K562 (cell line): ENCODE results near the gene RBM19. TPM values are rescaled to one million over a fixed set of nuclear protein-coding genes. Genes with fewer than 3 reads are reported as not detected.

ENCODE experiments used
- ATAC-seq: fragments of 200-7000 bp; cut with Tn5 transposase; 3 replicates; pipeline ENCODE4 v1.9.1; 2020; ENCODE audit warnings: moderate library complexity
- BruUV-seq: library from RNA; stranded (reverse); fragments of 400-500 nt; replicated peaks from 2 replicates; lab custom pipeline; 2021; lab: Mats Ljungman, UMichigan
- CTCF ChIA-PET: fragments of 300-600 bp; formaldehyde crosslinking; extraction: SDS; loops from one replicate; lab custom pipeline; 2021; ENCODE audit warnings: low intra/inter-chr PET ratio; lab: Yijun Ruan, JAX
- POLR2A ChIA-PET: fragments of 300-600, 350-650 bp; sonication (Branson Sonifier 250); formaldehyde crosslinking; extraction: SDS; loops from one replicate; lab custom pipeline; 2021; ENCODE audit warnings: antibody characterized with exemption, inconsistent platforms; lab: Yijun Ruan, JAX
- DNase-seq, 4 experiments: peaks; one replicate each; pipeline versions ENCODE4 v3.0.0 to v3.0.0-alpha.2; 2011 to 2018; ENCODE audit warnings: low spot score in 3 of 4, mixed read lengths in 3 of 4; ENCODE audit errors: extremely low read depth in 1 of 4
- FAIRE-seq: peaks from 2 replicates; lab custom pipeline; 2011; peaks lifted over from hg19 to GRCh38; lab: Jason Lieb, UNC
- H2AFZ ChIP-seq: 2 replicates; pipeline ENCODE4 v1.6.0; 2011; ENCODE audit warnings: low read depth, low read length, control low read depth, inconsistent platforms
- H3K27ac ChIP-seq: fragments of 200-600 bp; 3 replicates; pipeline ENCODE4 v1.8.0; 2011; ENCODE audit warnings: low read depth, mild to moderate bottlenecking, control low read depth, inconsistent platforms, low read length, moderate library complexity, mixed read lengths; ENCODE audit errors: extremely low read depth
- H3K27me3 ChIP-seq, 2 experiments: fragments of 300-600 bp in 1 of 2; 2 replicates in 1 of 2; 3 replicates in 1 of 2; pipeline versions ENCODE4 v1.6.0 to v1.8.0; 2011; ENCODE audit warnings: inconsistent platforms in 2 of 2, low read length in 2 of 2, mild to moderate bottlenecking in 1 of 2, mixed read lengths in 1 of 2, moderate library complexity in 1 of 2; ENCODE audit not compliant: control insufficient read depth in 2 of 2, insufficient read depth in 2 of 2
- H3K36me3 ChIP-seq: fragments of 300-600 bp; 3 replicates; pipeline ENCODE4 v1.8.0; 2011; ENCODE audit warnings: mild to moderate bottlenecking, low read length, inconsistent platforms; ENCODE audit not compliant: control insufficient read depth, insufficient read depth
- H3K4me1 ChIP-seq, 2 experiments: fragments of 200-600 bp in 1 of 2; replicated peaks in 1 of 2; 2 replicates in 1 of 2; 3 replicates in 1 of 2; pipeline versions ENCODE4 v1.5.1 to v1.8.0; 2011; ENCODE audit warnings: inconsistent platforms in 2 of 2, low read length in 2 of 2, mild to moderate bottlenecking in 1 of 2, mixed read lengths in 1 of 2, moderate library complexity in 1 of 2; ENCODE audit not compliant: control insufficient read depth in 2 of 2, insufficient read depth in 2 of 2
- H3K4me2 ChIP-seq: 2 replicates; pipeline ENCODE4 v1.6.1; 2011; ENCODE audit warnings: low read length, control low read depth, inconsistent platforms, mixed read lengths; ENCODE audit not compliant: insufficient read depth
- H3K4me3 ChIP-seq: fragments of 200-600 bp; sonication (generic), shearing (Covaris generic); 2 replicates; pipeline ENCODE4 v1.5.1; 2016; ENCODE audit warnings: control low read depth, inconsistent platforms
- H3K79me2 ChIP-seq: fragments of 200-600 bp; 3 replicates; pipeline ENCODE4 v1.8.0; 2011; ENCODE audit warnings: low read length, inconsistent platforms; ENCODE audit not compliant: control insufficient read depth, insufficient read depth
- H3K9ac ChIP-seq, 2 experiments: 2 replicates each; pipeline versions ENCODE4 v1.6.0 to v1.6.1; 2011; ENCODE audit warnings: low read depth in 2 of 2, low read length in 2 of 2, control low read depth in 1 of 2, inconsistent platforms in 1 of 2, mild to moderate bottlenecking in 1 of 2, mixed read lengths in 1 of 2; ENCODE audit not compliant: insufficient read depth in 1 of 2
- H3K9me1 ChIP-seq: one replicate; pipeline ENCODE4 v1.6.0; 2011; ENCODE audit warnings: inconsistent platforms, mild to moderate bottlenecking, low read length, moderate library complexity; ENCODE audit not compliant: control insufficient read depth, insufficient read depth
- H3K9me3 ChIP-seq: replicated peaks from 2 replicates; pipeline ENCODE4 v1.5.1; 2011; ENCODE audit warnings: low read depth, low read length, inconsistent platforms; ENCODE audit not compliant: control insufficient read depth, insufficient read depth
- H4K20me1 ChIP-seq: replicated peaks from 2 replicates; pipeline ENCODE4 v1.6.1; 2011; ENCODE audit warnings: low read length, inconsistent platforms, mixed read lengths; ENCODE audit not compliant: control insufficient read depth, insufficient read depth
- ATF1 ChIP-seq, 2 experiments: fragments of 450-650 bp in 1 of 2; IDR thresholded peaks; 2 replicates each; pipeline ENCODE4 v1.6.1; 2016; ENCODE audit warnings: missing compliant biosample characterization in 1 of 2, missing genetic modification characterization in 1 of 2
- CAMTA2 ChIP-seq: fragments of 250-450 bp; sonication (Bioruptor Pico); conservative IDR thresholded peaks from 2 replicates; pipeline ENCODE4 v1.5.1; 2022
- GTF2A2 ChIP-seq: IDR thresholded peaks from 2 replicates; pipeline ENCODE4 v1.6.1; 2016; ENCODE audit warnings: mild to moderate bottlenecking, missing genetic modification characterization, missing compliant biosample characterization
- NCOR1 ChIP-seq: fragments of 450-650 bp; IDR thresholded peaks from 2 replicates; pipeline ENCODE4 v1.6.1; 2016; ENCODE audit warnings: mild to moderate bottlenecking, moderate library complexity
- ZFP1 ChIP-seq: fragments of 450-650 bp; formaldehyde crosslinking; IDR thresholded peaks from 2 replicates; pipeline ENCODE4 v1.4.0; 2020; ENCODE audit warnings: mild to moderate bottlenecking, mixed read lengths
- ZFPM2 ChIP-seq: fragments of 250-450 bp; sonication (Bioruptor Pico); IDR thresholded peaks from 2 replicates; pipeline ENCODE4 v1.5.1; 2022; ENCODE audit warnings: mild to moderate bottlenecking
- ZNF41 ChIP-seq: fragments of 250-450 bp; sonication (Bioruptor Pico); conservative IDR thresholded peaks from 2 replicates; pipeline ENCODE4 v1.4.0; 2020; ENCODE audit warnings: mild to moderate bottlenecking
- ZNF75A ChIP-seq: fragments of 450-650 bp; formaldehyde crosslinking; IDR thresholded peaks from 2 replicates; pipeline ENCODE4 v1.4.0; 2020; ENCODE audit warnings: mild to moderate bottlenecking
- WGBS: fragments of 100-300 bp; shearing (Covaris generic); methylation state at CpG from one replicate; pipeline ENCODE4 v1.1.6; 2016; ENCODE audit warnings: low coverage, mixed read lengths; ENCODE audit not compliant: insufficient coverage; ENCODE audit errors: missing lambda C conversion rate; 5-methylcytosine and 5-hydroxymethylcytosine counted together
- in situ Hi-C: fragments of 300-500 bp; cut with MboI; formaldehyde crosslinking; loops from 4 replicates; pipeline ENCODE4 v1.15.0; 2018; ENCODE audit warnings: inconsistent platforms, mixed read lengths
- intact Hi-C: fragments of 100-400 bp; cut with micrococcal nuclease; formaldehyde crosslinking; loops from 2 replicates; pipeline ENCODE4 v1.14.2; 2022
- polyA plus RNA-seq, 8 experiments: library from polyadenylated mRNA; depleted of rRNA in 4 of 8; stranded (reverse) in 5 of 8; unstranded in 3 of 8; fragments of >200 nt; fragmentation: Nextera tagmentation in 2 of 8; fragmentation: Illumina TruSeq in 1 of 8; extraction: Ambion mirVana in 2 of 8; extraction: Trizol in 1 of 8; gene quantifications; 2 replicates each; pipeline versions ENCODE4 v1.2.1 to v1.2.3, GENCODE V29; 2011 to 2014; ENCODE audit warnings: inconsistent platforms in 1 of 8, missing spikeins in 1 of 8
- total RNA-seq, 7 experiments: library from RNA; depleted of rRNA in 6 of 7; stranded (reverse); fragments of >200 nt in 6 of 7; fragmentation: Illumina TruSeq in 2 of 7; extraction: Trizol in 2 of 7; gene quantifications; 2 replicates each; pipeline versions ENCODE4 v1.2.1 to v1.2.3, GENCODE V29; 2011 to 2021; ENCODE audit warnings: low replicate concordance in 1 of 7
- TF ChIP-seq, protein P1 (sequence below): fragments of 250-450 bp; sonication (Bioruptor Pico); IDR thresholded peaks from 2 replicates; pipeline ENCODE4 v1.5.0; 2020; ENCODE audit warnings: mild to moderate bottlenecking, borderline replicate concordance
- TF ChIP-seq, protein P2 (sequence below): sonication (generic); formaldehyde crosslinking; IDR thresholded peaks from 2 replicates; pipeline ENCODE4 v1.8.0; 2022; ENCODE audit warnings: mild to moderate bottlenecking, missing genetic modification reagents
- TF ChIP-seq, protein P3 (sequence below), 2 experiments: fragments of 450-650 bp; conservative IDR thresholded peaks; 2 replicates each; pipeline ENCODE4 v1.6.1; 2017; ENCODE audit warnings: mild to moderate bottlenecking in 2 of 2, moderate library complexity in 2 of 2

The RBM19 gene
- total and polyA plus RNA-seq, 9 of the 15 experiments (the other 6 are each of a cell fraction or from before 2014, with no cell fraction given): 16.0 to 58.4 (median 37.9) TPM

DNA sequence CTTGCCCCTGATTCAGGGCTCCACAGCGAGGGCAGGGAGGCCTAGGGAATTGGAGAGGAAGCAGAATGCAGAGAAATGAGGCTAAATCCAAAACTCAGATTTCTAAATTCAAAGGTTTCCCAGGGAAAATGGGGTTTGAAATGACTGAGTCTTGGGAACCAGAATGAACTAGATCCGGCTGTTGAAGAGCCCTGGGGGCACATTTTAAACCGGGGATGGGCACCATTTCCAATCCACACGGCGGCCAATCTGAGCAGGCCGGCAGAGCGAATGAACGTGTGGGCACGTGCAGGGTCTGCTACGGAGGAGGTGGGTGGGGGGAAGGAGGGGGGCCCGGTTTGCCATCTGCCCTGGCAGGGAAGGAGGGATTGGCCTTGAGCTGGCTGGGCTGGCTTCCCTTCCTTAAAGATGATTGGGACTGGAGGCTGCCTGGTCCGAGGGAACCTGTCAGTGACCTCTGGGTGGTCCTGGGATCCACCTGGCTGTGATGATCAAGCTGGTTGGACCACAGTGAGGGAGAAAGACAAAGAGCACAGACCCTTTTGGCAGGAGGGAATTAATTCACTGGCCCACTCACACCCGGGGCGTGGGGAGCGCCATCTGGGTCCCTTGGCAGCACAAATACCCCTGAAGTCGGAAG, 161.0 kb downstream of the RBM19 start:
- intact Hi-C loops (no loop called here), in situ Hi-C loops (no loop called here)
- FAIRE-seq (no peak), DNase-seq (no peak), ATAC-seq (no peak)
- Histone ChIP-seq H3K4me2 (no peak overlapping the region), H3K79me2 (no peaks in the 10 kb centered on the region), H3K9me1 (no peaks in the 10 kb centered on the region), H3K9ac (no peak overlapping the region; a peak in 1 of 4 replicates), H2AFZ (no peak overlapping the region), H3K4me1 (peaks cover 16 to 18% of the 10 kb centered on the region in 2 experiments; a peak in 4 of 5 replicates), H3K27me3 (peaks cover 2 to 15% of the 10 kb centered on the region in 2 experiments; a peak in 4 of 5 replicates), H4K20me1 (peaks cover 6% of the 10 kb centered on the region), H3K27ac (no peak overlapping the region), H3K36me3 (no peaks in the 10 kb centered on the region), H3K4me3 (no peak overlapping the region), H3K9me3 (no peaks in the 10 kb centered on the region)
- no TSS peak for BruUV-seq
- ChIA-PET POLR2A (interaction anchor here (0.8 kb wide), 1 partner anchor 10 kb away, joined by 3 read pairs; no protein-coding TSS in a partner anchor), CTCF (no interaction called here)
- WGBS: 40% methylated on average over 14 of the region's 16 CpGs
- TF ChIP-seq, protein P1, sequence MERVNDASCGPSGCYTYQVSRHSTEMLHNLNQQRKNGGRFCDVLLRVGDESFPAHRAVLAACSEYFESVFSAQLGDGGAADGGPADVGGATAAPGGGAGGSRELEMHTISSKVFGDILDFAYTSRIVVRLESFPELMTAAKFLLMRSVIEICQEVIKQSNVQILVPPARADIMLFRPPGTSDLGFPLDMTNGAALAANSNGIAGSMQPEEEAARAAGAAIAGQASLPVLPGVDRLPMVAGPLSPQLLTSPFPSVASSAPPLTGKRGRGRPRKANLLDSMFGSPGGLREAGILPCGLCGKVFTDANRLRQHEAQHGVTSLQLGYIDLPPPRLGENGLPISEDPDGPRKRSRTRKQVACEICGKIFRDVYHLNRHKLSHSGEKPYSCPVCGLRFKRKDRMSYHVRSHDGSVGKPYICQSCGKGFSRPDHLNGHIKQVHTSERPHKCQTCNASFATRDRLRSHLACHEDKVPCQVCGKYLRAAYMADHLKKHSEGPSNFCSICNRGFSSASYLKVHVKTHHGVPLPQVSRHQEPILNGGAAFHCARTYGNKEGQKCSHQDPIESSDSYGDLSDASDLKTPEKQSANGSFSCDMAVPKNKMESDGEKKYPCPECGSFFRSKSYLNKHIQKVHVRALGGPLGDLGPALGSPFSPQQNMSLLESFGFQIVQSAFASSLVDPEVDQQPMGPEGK (CRISPR knock-in tag): no peak
- TF ChIP-seq CAMTA2 (CRISPR knock-in tag) (no peak), ATF1 (CRISPR knock-in tag; IDR thresholded peaks at IDR 0.05) (no peak), ATF1 (tag; IDR thresholded peaks at IDR 0.05) (no peak), ZNF41 (CRISPR knock-in tag) (no peak), NCOR1 (no peak), ZFP1 (CRISPR knock-in tag) (no peak), ZNF75A (no peak), ZFPM2 (CRISPR knock-in tag) (no peak), GTF2A2 (no peak)
- TF ChIP-seq, protein P2, sequence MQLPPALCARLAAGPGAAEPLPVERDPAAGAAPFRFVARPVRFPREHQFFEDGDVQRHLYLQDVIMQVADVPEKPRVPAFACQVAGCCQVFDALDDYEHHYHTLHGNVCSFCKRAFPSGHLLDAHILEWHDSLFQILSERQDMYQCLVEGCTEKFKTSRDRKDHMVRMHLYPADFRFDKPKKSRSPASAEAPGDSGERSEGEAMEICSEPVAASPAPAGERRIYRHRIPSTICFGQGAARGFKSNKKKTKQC (CRISPR knock-in tag): no peak
- TF ChIP-seq, protein P3, sequence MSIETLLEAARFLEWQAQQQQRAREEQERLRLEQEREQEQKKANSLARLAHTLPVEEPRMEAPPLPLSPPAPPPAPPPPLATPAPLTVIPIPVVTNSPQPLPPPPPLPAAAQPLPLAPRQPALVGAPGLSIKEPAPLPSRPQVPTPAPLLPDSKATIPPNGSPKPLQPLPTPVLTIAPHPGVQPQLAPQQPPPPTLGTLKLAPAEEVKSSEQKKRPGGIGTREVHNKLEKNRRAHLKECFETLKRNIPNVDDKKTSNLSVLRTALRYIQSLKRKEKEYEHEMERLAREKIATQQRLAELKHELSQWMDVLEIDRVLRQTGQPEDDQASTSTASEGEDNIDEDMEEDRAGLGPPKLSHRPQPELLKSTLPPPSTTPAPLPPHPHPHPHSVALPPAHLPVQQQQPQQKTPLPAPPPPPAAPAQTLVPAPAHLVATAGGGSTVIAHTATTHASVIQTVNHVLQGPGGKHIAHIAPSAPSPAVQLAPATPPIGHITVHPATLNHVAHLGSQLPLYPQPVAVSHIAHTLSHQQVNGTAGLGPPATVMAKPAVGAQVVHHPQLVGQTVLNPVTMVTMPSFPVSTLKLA (conservative IDR thresholded peaks at IDR 0.05): no peak
